Mesothelial cell of epicardium (in vitro differentiated cells): Measurements from ENCODE around the gene BARD1. TPM values are rescaled to one million over a fixed set of nuclear protein-coding genes. Genes with fewer than 3 reads are reported as not detected.

Source experiments
- DNase-seq, 2 experiments: peaks; one replicate each; pipeline ENCODE4 v3.0.0; 2021; ENCODE audit warnings: low spot score in 2 of 2; ENCODE audit not compliant: unreplicated experiment in 2 of 2
- H3K27ac Mint-ChIP-seq: 2 replicates; pipeline ENCODE4 v1.8.0; 2021; ENCODE audit warnings: mixed read lengths
- H3K27me3 Mint-ChIP-seq: 2 replicates; pipeline ENCODE4 v1.8.0; 2021; ENCODE audit warnings: low read depth, mixed read lengths
- H3K36me3 Mint-ChIP-seq: 2 replicates; pipeline ENCODE4 v1.8.0; 2021; ENCODE audit warnings: mixed read lengths
- H3K4me1 Mint-ChIP-seq: 2 replicates; pipeline ENCODE4 v1.8.0; 2021; ENCODE audit warnings: mixed read lengths
- H3K4me3 Mint-ChIP-seq: 2 replicates; pipeline ENCODE4 v1.8.0; 2021; ENCODE audit warnings: mild to moderate bottlenecking, moderate library complexity, mixed read lengths
- H3K9me3 Mint-ChIP-seq: 2 replicates; pipeline ENCODE4 v1.8.0; 2021; ENCODE audit warnings: mixed read lengths
- total RNA-seq: library from RNA; stranded (reverse); gene quantifications from 3 replicates; pipeline ENCODE4 v1.2.1, GENCODE V29; 2021
- TF ChIP-seq, protein P1 (sequence below): fragments of 200-600 bp; sonication (generic); IDR thresholded peaks from one replicate; pipeline ENCODE4 v1.5.0; 2021; ENCODE audit warnings: antibody characterized with exemption; ENCODE audit not compliant: unreplicated experiment

The BARD1 gene
- total RNA-seq, 1 donor from 2014 or later, result 25.0 TPM

DNA sequence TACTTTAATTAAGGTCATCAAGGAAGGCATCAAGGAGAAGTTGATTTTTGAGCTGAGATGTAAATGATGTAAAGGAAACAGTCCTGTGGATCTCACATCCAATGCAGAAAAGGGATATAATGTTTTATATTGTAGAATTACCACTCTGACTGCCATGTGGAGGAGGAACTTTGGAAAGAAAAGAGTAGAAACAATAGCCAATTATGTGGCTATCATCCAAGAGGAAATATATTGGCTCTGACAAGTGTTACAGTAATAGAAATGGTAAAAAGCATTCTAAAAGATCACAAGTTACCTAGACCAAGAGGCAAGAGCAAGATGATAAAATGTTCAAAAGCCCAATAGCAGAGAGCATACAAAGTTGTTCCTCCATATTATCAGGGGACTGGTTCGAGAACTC lies 26.8 kb downstream of the BARD1 start:
- H3K27me3 Mint-ChIP-seq, result no peaks in the 10 kb centered on the region
- H3K36me3 Mint-ChIP-seq, result peaks cover 60% of the 10 kb centered on the region
- TF ChIP-seq, protein P1, sequence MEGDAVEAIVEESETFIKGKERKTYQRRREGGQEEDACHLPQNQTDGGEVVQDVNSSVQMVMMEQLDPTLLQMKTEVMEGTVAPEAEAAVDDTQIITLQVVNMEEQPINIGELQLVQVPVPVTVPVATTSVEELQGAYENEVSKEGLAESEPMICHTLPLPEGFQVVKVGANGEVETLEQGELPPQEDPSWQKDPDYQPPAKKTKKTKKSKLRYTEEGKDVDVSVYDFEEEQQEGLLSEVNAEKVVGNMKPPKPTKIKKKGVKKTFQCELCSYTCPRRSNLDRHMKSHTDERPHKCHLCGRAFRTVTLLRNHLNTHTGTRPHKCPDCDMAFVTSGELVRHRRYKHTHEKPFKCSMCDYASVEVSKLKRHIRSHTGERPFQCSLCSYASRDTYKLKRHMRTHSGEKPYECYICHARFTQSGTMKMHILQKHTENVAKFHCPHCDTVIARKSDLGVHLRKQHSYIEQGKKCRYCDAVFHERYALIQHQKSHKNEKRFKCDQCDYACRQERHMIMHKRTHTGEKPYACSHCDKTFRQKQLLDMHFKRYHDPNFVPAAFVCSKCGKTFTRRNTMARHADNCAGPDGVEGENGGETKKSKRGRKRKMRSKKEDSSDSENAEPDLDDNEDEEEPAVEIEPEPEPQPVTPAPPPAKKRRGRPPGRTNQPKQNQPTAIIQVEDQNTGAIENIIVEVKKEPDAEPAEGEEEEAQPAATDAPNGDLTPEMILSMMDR, result no peak
- no peak overlapping the region for H3K27ac Mint-ChIP-seq
- H3K4me3 Mint-ChIP-seq, result no peak overlapping the region
- DNase-seq, result no peak
- H3K9me3 Mint-ChIP-seq, result peaks cover 32% of the 10 kb centered on the region
- no peaks in the 10 kb centered on the region for H3K4me1 Mint-ChIP-seq

DNA sequence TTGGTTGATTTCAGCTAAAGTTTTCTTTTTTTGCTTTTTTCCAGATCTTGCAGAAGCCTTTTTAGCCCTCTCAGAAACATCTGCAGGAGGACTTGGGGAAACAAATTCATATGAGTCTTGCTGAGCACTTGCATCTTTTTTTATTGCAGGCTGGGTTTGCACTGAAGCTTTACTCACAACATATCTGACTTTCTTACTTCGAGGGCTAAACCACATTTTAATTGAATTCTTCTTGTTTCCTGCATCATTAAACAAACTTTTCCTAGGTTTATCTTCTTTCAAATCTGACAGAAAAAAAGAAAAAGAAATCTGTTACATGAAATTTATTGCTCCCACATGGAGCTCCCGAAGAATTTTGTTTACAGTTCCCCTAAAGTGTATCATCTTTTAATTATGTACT lies 28.3 kb downstream of the BARD1 start:
- no peaks in the 10 kb centered on the region for H3K4me1 Mint-ChIP-seq
- no peak overlapping the region for H3K27ac Mint-ChIP-seq
- no peak overlapping the region for H3K4me3 Mint-ChIP-seq
- peaks cover 36% of the 10 kb centered on the region for H3K9me3 Mint-ChIP-seq
- TF ChIP-seq, protein P1, result no peak
- H3K27me3 Mint-ChIP-seq, result no peaks in the 10 kb centered on the region
- peaks cover 71% of the 10 kb centered on the region for H3K36me3 Mint-ChIP-seq
- DNase-seq, result no peak

DNA sequence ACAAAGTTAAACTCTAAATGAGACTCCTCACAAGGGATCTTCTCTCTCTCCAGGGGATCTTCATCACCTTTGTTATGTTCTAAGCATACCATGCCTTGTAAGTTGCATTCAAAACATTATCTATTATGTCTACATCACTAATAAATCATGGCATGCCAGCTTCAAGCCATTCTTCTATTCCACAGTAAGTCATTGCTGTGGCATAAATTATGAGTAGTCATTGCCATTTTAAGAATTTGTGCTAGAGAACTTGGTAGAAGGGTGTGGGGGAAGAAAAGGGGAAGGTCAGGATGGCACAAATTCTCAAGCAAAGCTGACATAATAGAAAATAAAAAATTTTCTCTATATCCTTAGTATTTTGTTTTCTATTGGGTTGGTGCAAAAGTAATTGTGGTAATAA lies 33.5 kb downstream of the BARD1 start:
- Mint-ChIP-seq H3K9me3 (peaks cover 33% of the 10 kb centered on the region), H3K36me3 (peaks cover 59% of the 10 kb centered on the region), H3K27ac (no peak overlapping the region), H3K4me1 (no peaks in the 10 kb centered on the region), H3K4me3 (no peak overlapping the region), H3K27me3 (no peaks in the 10 kb centered on the region)
- DNase-seq, result no peak
- TF ChIP-seq, protein P1, result no peak

DNA sequence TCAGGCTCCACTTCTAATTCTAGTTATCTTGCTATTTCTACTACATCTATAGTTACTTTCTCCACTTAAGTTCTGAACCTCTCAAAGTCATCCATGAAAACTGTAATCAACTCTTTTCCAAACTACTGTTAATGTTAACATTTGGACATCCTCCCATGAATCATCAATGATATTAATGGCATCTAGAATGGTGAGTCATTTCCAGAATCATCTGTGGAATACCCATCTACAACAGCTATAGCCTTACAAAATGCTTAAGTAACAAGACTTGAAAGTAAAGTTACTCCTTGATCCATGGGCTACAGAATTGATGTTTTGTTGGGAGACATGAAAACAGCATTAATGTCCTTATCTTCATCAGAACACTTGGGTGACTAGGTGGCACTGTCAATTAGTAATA lies 35.4 kb downstream of the BARD1 start:
- peaks cover 31% of the 10 kb centered on the region for H3K9me3 Mint-ChIP-seq
- no peak for DNase-seq
- H3K27ac Mint-ChIP-seq, result no peak overlapping the region
- no peaks in the 10 kb centered on the region for H3K4me1 Mint-ChIP-seq
- TF ChIP-seq, protein P1, result no peak
- H3K4me3 Mint-ChIP-seq, result no peak overlapping the region
- H3K36me3 Mint-ChIP-seq, result peaks cover 43% of the 10 kb centered on the region
- no peaks in the 10 kb centered on the region for H3K27me3 Mint-ChIP-seq

DNA sequence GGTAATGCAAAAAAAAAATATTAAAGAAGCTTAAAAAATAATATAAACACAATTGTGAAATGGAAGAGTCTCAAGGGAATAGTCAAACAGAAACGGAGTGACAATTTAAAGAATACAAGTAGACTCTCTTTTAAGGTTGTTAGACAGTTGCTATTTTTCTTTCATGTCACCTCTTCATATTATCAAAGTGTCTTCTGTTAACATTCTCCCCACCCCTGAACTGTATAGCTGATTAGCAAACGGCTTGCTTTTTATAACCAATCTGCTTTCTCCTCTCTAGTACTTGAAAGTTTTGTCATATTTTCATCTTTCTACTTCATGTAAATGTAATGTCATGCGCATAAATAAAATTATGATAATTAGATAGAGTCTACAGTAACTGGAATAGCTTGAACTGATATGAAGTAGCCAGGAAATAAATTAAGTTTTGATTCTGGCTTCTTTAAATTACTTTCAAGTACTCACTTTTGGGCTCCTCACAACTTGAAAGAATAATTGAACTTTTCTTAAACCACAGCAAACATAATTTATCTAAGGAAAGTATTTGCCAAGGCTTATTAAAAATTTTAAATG lies 37.0 kb downstream of the BARD1 start:
- Mint-ChIP-seq H3K36me3 (peaks cover 41% of the 10 kb centered on the region), H3K27me3 (no peaks in the 10 kb centered on the region), H3K4me1 (no peaks in the 10 kb centered on the region), H3K27ac (peak overlapping the region; percentile 12), H3K9me3 (peaks cover 31% of the 10 kb centered on the region), H3K4me3 (no peak overlapping the region)
- TF ChIP-seq, protein P1, result no peak
- no peak for DNase-seq

DNA sequence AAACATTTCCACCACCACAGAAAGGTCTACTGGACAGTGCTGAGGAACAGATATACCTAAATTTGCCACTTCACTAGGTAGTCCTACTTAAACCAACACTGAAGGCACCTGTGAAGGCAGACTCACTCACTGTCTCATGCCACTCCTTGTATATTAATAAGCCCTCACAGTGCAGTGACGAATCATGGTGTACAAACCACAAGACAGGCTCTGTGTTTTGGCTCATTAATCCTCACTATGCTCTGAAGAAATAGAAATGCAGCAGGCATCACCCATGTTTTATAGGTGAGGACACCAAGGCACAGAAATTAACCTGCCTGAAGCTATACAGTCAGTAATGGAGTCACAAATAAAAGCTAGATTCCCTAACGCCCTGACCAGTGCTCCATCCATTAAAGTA lies 44.3 kb downstream of the BARD1 start:
- peaks cover 37% of the 10 kb centered on the region for H3K36me3 Mint-ChIP-seq
- TF ChIP-seq, protein P1, result no peak
- H3K4me3 Mint-ChIP-seq, result no peak overlapping the region
- peaks cover 4% of the 10 kb centered on the region for H3K9me3 Mint-ChIP-seq
- no peaks in the 10 kb centered on the region for H3K4me1 Mint-ChIP-seq
- no peak for DNase-seq
- H3K27ac Mint-ChIP-seq, result no peak overlapping the region
- no peaks in the 10 kb centered on the region for H3K27me3 Mint-ChIP-seq
